PFSK-1 (cell line): ENCODE measurements around the gene MTURN.

ENCODE experiments used
- POLR2AphosphoS5 ChIP-seq: IDR thresholded peaks from 2 replicates; pipeline ENCODE4 v1.6.1; 2012; ENCODE audit warnings: low read depth, mild to moderate bottlenecking, control low read depth, low read length, moderate library complexity
- REST ChIP-seq, 2 experiments: IDR thresholded peaks; 2 replicates each; pipeline versions ENCODE4 v1.6.1 to v1.8.0; 2011 to 2012; ENCODE audit warnings: low read depth in 2 of 2, low read length in 2 of 2, control low read depth in 1 of 2, inconsistent platforms in 1 of 2, mild to moderate bottlenecking in 1 of 2, moderate library complexity in 1 of 2; ENCODE audit not compliant: insufficient read depth in 1 of 2
- TAF1 ChIP-seq: IDR thresholded peaks from 2 replicates; pipeline ENCODE4 v1.6.1; 2012; ENCODE audit warnings: low read length, control low read depth, borderline replicate concordance; ENCODE audit not compliant: insufficient read depth

DNA sequence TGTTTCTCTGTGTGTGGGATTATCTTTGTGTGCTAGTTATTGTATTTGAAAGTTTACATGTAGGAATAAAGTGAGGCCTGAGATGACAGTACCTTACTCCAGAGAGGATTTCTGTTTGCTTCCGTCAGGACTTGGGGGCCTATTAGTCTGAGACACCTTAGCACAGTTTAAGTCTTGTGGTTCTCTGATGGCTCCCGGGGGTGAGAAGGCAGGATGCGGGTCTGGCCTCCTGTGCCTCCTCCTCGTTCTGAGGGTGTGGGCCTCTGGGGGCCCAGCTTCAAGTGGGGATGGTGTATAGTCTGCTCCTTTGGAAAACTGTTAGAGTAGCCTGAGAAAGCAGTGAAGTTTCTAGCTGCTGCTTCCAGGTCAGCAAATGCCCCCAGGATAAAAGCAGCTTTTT is 12.4 kb downstream of the MTURN start:
- TF ChIP-seq REST (IDR thresholded peaks at IDR 0.05; ENCODE audit: insufficient read depth in 1 of 2, low read depth in 2 of 2, low read length in 2 of 2) = no peak
- no peak for TF ChIP-seq TAF1
- TF ChIP-seq POLR2AphosphoS5 = no peak
